ENCODE results near the gene SMG6. TPM values are rescaled to one million over a fixed set of nuclear protein-coding genes. Genes with fewer than 3 reads are reported as not detected.
A peak's percentile ranks its signal among the peaks of the same experiment; 100 is the strongest.

SMG6 gene
- total and polyA plus RNA-seq, 8 donors, result 8.4 to 19.8 (median 12.1) TPM

DNA sequence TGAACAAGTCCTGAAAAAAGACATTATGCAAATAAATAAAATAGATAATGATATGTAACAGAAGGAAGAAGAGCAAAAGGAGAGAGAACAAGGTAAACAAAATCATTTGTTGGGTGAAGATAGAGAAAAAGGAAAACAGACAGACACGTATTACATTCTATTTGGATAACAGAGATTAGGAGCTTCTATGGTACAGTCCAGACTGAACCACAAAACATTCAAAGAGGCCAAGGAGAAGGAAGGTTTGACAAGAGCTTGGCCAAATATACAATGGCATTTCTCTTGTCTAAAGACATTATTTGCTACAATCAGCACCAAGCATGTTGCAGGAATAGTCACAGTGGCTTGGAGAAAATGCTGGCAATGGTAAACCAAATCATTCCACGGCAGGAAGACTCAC is 29.2 kb downstream of the SMG6 start:
- intact Hi-C loops (cut with DNase I), result no loop called here
- 39 to 67% methylated on average over 2 of the region's 2 CpGs for WGBS, 2 donors
- Histone ChIP-seq H3K9me3 (no peaks in the 10 kb centered on the region), H3K27ac (no peak overlapping the region), H3K36me3 (no peaks in the 10 kb centered on the region), H3K4me1 (no peaks in the 10 kb centered on the region), H3K4me3 (no peak overlapping the region), H3K27me3 (no peaks in the 10 kb centered on the region)
- TF ChIP-seq, protein P1, sequence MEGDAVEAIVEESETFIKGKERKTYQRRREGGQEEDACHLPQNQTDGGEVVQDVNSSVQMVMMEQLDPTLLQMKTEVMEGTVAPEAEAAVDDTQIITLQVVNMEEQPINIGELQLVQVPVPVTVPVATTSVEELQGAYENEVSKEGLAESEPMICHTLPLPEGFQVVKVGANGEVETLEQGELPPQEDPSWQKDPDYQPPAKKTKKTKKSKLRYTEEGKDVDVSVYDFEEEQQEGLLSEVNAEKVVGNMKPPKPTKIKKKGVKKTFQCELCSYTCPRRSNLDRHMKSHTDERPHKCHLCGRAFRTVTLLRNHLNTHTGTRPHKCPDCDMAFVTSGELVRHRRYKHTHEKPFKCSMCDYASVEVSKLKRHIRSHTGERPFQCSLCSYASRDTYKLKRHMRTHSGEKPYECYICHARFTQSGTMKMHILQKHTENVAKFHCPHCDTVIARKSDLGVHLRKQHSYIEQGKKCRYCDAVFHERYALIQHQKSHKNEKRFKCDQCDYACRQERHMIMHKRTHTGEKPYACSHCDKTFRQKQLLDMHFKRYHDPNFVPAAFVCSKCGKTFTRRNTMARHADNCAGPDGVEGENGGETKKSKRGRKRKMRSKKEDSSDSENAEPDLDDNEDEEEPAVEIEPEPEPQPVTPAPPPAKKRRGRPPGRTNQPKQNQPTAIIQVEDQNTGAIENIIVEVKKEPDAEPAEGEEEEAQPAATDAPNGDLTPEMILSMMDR (IDR thresholded peaks at IDR 0.05), result no peak
- DNase-seq, result no peak
- FAIRE-seq, result no peak
- ATAC-seq, result no peak

DNA sequence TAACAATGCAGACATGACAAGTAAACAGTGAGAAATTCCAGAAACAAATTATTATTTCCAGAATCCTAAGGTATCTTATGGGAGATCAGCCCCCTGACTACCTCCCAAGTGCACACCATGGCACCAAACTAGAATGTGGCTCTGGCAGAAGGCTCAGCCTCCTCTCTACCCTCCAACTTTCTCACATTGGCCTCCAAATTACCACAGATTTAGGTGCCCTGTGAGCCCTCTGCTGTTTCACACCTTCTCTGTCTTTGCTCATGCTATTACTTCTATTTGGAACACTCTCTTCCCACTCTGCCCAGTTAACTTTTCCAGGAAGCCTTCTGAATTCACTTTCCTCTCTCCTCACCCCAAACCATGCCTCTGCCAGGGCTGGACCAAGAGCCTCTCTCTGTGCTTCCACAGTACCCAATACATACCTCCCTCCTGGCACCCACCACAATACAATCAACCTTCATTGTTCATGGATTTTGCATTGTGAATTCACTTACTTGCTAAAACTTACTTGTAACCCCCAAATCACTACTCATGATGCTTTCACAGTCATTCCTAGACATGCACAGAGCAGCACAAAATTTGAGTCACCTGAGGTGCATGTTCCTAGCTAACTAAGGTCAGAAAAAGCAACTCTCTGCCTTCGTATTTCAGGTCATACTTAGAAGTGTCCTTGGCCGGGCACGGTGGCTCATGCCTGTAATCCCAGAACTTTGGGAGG is 31.4 kb downstream of the SMG6 start:
- Histone ChIP-seq H3K4me3 (no peak overlapping the region), H3K4me1 (no peaks in the 10 kb centered on the region), H3K27me3 (no peaks in the 10 kb centered on the region), H3K9me3 (no peaks in the 10 kb centered on the region), H3K36me3 (no peaks in the 10 kb centered on the region), H3K27ac (no peak overlapping the region)
- ATAC-seq (no peak), FAIRE-seq (no peak), DNase-seq (no peak)
- intact Hi-C loops (cut with DNase I), result no loop called here
- WGBS, 2 donors, result 89 to 98% methylated on average over 3 of the region's 3 CpGs
- TF ChIP-seq, protein P1 (IDR thresholded peaks at IDR 0.05), result no peak

DNA sequence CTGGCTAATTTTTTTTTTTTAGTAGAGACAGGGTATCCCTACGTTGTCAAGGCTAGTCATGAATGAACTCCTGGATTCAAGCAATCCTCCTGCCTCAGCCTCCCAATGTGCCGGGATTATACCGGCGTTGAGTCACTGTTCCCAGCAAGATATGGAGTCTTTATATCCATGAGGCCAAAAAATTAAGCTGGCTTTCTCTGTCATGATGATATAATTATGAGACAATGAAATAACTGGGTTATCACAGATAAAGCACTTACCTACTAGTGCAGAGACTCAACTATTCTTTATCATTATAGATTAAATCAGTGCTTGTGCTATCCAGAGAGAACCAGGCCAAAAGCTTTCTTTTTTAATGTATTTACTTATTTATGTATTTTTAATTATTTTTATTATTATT is 36.2 kb downstream of the SMG6 start:
- Histone ChIP-seq H3K27ac (no peak overlapping the region), H3K4me3 (no peak overlapping the region), H3K9me3 (no peaks in the 10 kb centered on the region), H3K4me1 (no peaks in the 10 kb centered on the region), H3K36me3 (peaks cover 0 to 4% (median 0%) of the 10 kb centered on the region in 3 donors), H3K27me3 (no peaks in the 10 kb centered on the region)
- intact Hi-C loops (cut with DNase I), result no loop called here
- ATAC-seq, result no peak
- no peak for FAIRE-seq
- DNase-seq, result no peak
- 92 to 94% methylated on average over 4 of the region's 4 CpGs for WGBS, 2 donors
- TF ChIP-seq, protein P1 (IDR thresholded peaks at IDR 0.05), result no peak

DNA sequence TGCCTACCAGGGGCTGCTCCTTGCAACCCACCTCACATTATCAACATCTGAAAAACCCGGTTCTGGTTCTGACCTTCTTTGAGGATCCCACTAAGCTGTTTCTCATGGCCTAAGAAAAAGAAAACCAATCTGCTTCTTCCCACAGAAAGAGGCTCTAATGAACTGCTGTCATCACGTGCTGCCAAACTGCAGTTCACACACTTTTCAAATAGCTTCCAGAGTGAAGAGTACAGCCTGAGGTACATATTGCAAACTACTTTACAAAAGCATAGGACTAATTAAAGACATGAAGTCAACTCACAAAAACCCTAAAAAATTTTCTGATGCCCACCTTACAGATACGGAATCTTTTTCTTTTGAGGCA is 36.7 kb downstream of the SMG6 start:
- DNase-seq (no peak), FAIRE-seq (no peak), ATAC-seq (no peak)
- Histone ChIP-seq H3K27me3 (no peaks in the 10 kb centered on the region), H3K4me3 (no peak overlapping the region), H3K27ac (peak overlapping the region in 1 of 4 donors; percentile 25), H3K4me1 (no peaks in the 10 kb centered on the region), H3K36me3 (peaks cover 0 to 4% (median 0%) of the 10 kb centered on the region in 3 donors), H3K9me3 (no peaks in the 10 kb centered on the region)
- intact Hi-C loops (cut with DNase I), result no loop called here
- WGBS, 2 donors, result 66 to 90% methylated on average over 3 of the region's 3 CpGs
- TF ChIP-seq, protein P1 (IDR thresholded peaks at IDR 0.05), result no peak
